H9 (cell line): ENCODE results near the gene CPAMD8. TPM values are rescaled to one million over a fixed set of nuclear protein-coding genes. Genes with fewer than 3 reads are reported as not detected.

Experiments used
- DNase-seq: peaks from one replicate; pipeline ENCODE4 v3.0.0-alpha.2; 2017
- H2AFZ ChIP-seq: one replicate; pipeline ENCODE4 v1.6.1; 2013; ENCODE audit warnings: mild to moderate bottlenecking, low read length, control low read depth, moderate library complexity
- H2AK5ac ChIP-seq: 2 replicates; pipeline ENCODE4 v1.6.1; 2013; ENCODE audit warnings: low read length, control low read depth, mixed read lengths; ENCODE audit not compliant: insufficient read length
- H2BK120ac ChIP-seq: one replicate; pipeline ENCODE4 v1.6.1; 2013; ENCODE audit warnings: low read depth, mild to moderate bottlenecking, low read length, control low read depth, inconsistent platforms; ENCODE audit not compliant: poor library complexity, severe bottlenecking
- H2BK12ac ChIP-seq: 2 replicates; pipeline ENCODE4 v1.6.1; 2013; ENCODE audit warnings: low read length, control low read depth, mixed read lengths, low read depth; ENCODE audit not compliant: insufficient read length
- H2BK15ac ChIP-seq: 2 replicates; pipeline ENCODE4 v1.6.1; 2013; ENCODE audit warnings: low read depth, low read length, control low read depth
- H2BK20ac ChIP-seq: one replicate; pipeline ENCODE4 v1.6.1; 2013; ENCODE audit warnings: low read depth, mild to moderate bottlenecking, low read length, control low read depth, inconsistent platforms; ENCODE audit not compliant: poor library complexity, severe bottlenecking
- H2BK5ac ChIP-seq: 2 replicates; pipeline ENCODE4 v1.6.1; 2013; ENCODE audit warnings: low read length, control low read depth, mixed read lengths; ENCODE audit not compliant: insufficient read length
- H3K14ac ChIP-seq: 2 replicates; pipeline ENCODE4 v1.6.1; 2013; ENCODE audit warnings: low read length, control low read depth; ENCODE audit not compliant: insufficient read depth
- H3K18ac ChIP-seq: 2 replicates; pipeline ENCODE4 v1.6.1; 2013; ENCODE audit warnings: low read depth, mild to moderate bottlenecking, mixed read lengths, low read length, control low read depth; ENCODE audit not compliant: insufficient read length
- H3K23ac ChIP-seq: 2 replicates; pipeline ENCODE4 v1.6.1; 2013; ENCODE audit warnings: low read length, control low read depth, mixed read lengths, low read depth; ENCODE audit not compliant: insufficient read length
- H3K23me2 ChIP-seq: 2 replicates; pipeline ENCODE4 v1.6.1; 2013; ENCODE audit warnings: low read depth, mild to moderate bottlenecking, mixed read lengths, low read length, control low read depth; ENCODE audit not compliant: insufficient read length, poor library complexity, severe bottlenecking
- H3K27ac ChIP-seq: 2 replicates; pipeline ENCODE4 v1.5.1; 2013; ENCODE audit warnings: low read length, control low read depth, mixed read lengths, low read depth; ENCODE audit not compliant: insufficient read length
- H3K27me3 ChIP-seq: 2 replicates; pipeline ENCODE4 v1.6.1; 2013; ENCODE audit warnings: low read length, control low read depth, inconsistent platforms; ENCODE audit not compliant: insufficient read depth
- H3K4ac ChIP-seq: 2 replicates; pipeline ENCODE4 v1.6.1; 2013; ENCODE audit warnings: low read depth, mild to moderate bottlenecking, control low read depth, inconsistent platforms, low read length, moderate library complexity
- H3K4me1 ChIP-seq: 2 replicates; pipeline ENCODE4 v1.6.1; 2013; ENCODE audit warnings: low read length, control low read depth, inconsistent platforms; ENCODE audit not compliant: insufficient read depth
- H3K4me2 ChIP-seq: 2 replicates; pipeline ENCODE4 v1.6.1; 2013; ENCODE audit warnings: low read length, control low read depth, mixed read lengths; ENCODE audit not compliant: insufficient read length, insufficient read depth
- H3K56ac ChIP-seq: 2 replicates; pipeline ENCODE4 v1.6.1; 2013; ENCODE audit warnings: low read depth, mild to moderate bottlenecking, mixed read lengths, low read length, control low read depth; ENCODE audit not compliant: insufficient read length
- H3K79me1 ChIP-seq: 2 replicates; pipeline ENCODE4 v1.6.1; 2013; ENCODE audit warnings: low read depth, mild to moderate bottlenecking, moderate library complexity, low read length, control low read depth, inconsistent platforms; ENCODE audit not compliant: insufficient read depth, poor library complexity, severe bottlenecking
- H3K79me2 ChIP-seq: 2 replicates; pipeline ENCODE4 v1.6.1; 2013; ENCODE audit warnings: low read length, control low read depth, inconsistent platforms; ENCODE audit not compliant: insufficient read depth
- H3K9ac ChIP-seq: 2 replicates; pipeline ENCODE4 v1.6.1; 2013; ENCODE audit warnings: low read length, control low read depth, mixed read lengths; ENCODE audit not compliant: insufficient read length; ENCODE audit errors: extremely low read depth
- H3K9me3 ChIP-seq: one replicate; pipeline ENCODE4 v1.6.1; 2013; ENCODE audit warnings: low read depth, low read length, inconsistent platforms; ENCODE audit not compliant: control insufficient read depth
- H3T11ph ChIP-seq: one replicate; pipeline ENCODE4 v1.6.1; 2013; ENCODE audit warnings: mild to moderate bottlenecking, low read length, control low read depth, inconsistent platforms
- H4K20me1 ChIP-seq: one replicate; pipeline ENCODE4 v1.6.1; 2013; ENCODE audit not compliant: control insufficient read depth, insufficient read length, insufficient read depth
- H4K5ac ChIP-seq: 2 replicates; pipeline ENCODE4 v1.6.1; 2013; ENCODE audit warnings: low read depth, mild to moderate bottlenecking, mixed read lengths, low read length, control low read depth; ENCODE audit not compliant: insufficient read length
- H4K8ac ChIP-seq: replicated peaks from 2 replicates; pipeline ENCODE4 v1.6.1; 2013; ENCODE audit warnings: low read length, control low read depth, mixed read lengths, low read depth; ENCODE audit not compliant: insufficient read length
- H4K91ac ChIP-seq: 2 replicates; pipeline ENCODE4 v1.6.1; 2013; ENCODE audit warnings: low read depth, mild to moderate bottlenecking, moderate library complexity, mixed read lengths, low read length, control low read depth; ENCODE audit not compliant: insufficient read length
- H3K27ac Mint-ChIP-seq, 3 experiments: 2 replicates in 2 of 3; 3 replicates in 1 of 3; pipeline ENCODE4 v1.8.0; 2020 to 2021; ENCODE audit warnings: mixed read lengths in 3 of 3, mild to moderate bottlenecking in 1 of 3, moderate library complexity in 1 of 3
- H3K27me3 Mint-ChIP-seq: 2 replicates; pipeline ENCODE4 v1.8.0; 2021; ENCODE audit warnings: low read depth, mild to moderate bottlenecking, moderate library complexity, mixed read lengths
- H3K36me3 Mint-ChIP-seq, 3 experiments: 2 replicates in 2 of 3; 3 replicates in 1 of 3; pipeline ENCODE4 v1.8.0; 2020 to 2021; ENCODE audit warnings: low read depth in 3 of 3, mixed read lengths in 3 of 3; ENCODE audit not compliant: insufficient read depth in 1 of 3
- H3K4me1 Mint-ChIP-seq, 2 experiments: 2 replicates each; pipeline ENCODE4 v1.8.0; 2020; ENCODE audit warnings: mixed read lengths in 2 of 2
- H3K4me3 Mint-ChIP-seq, 2 experiments: 2 replicates in 1 of 2; 3 replicates in 1 of 2; pipeline ENCODE4 v1.8.0; 2020 to 2021; ENCODE audit warnings: mild to moderate bottlenecking in 2 of 2, mixed read lengths in 2 of 2, moderate library complexity in 1 of 2
- H3K9me3 Mint-ChIP-seq, 2 experiments: 2 replicates in 1 of 2; 3 replicates in 1 of 2; pipeline ENCODE4 v1.8.0; 2020; ENCODE audit warnings: mild to moderate bottlenecking in 2 of 2, mixed read lengths in 2 of 2, moderate library complexity in 1 of 2
- CTCF ChIP-seq: fragments of 200-600 bp; sonication (generic); conservative IDR thresholded peaks from 3 replicates; pipeline ENCODE4 v1.8.0; 2021; ENCODE audit warnings: antibody characterized with exemption, mild to moderate bottlenecking
- WGBS: extraction: QIAGEN DNeasy Blood & Tissue Kit; methylation state at CpG from one replicate; pipeline ENCODE4 v1.1.7; 2013; ENCODE audit warnings: missing lambda C conversion rate, low lambda C conversion rate, mixed read lengths; ENCODE audit not compliant: insufficient read length; ENCODE audit errors: extremely low coverage; 5-methylcytosine and 5-hydroxymethylcytosine counted together
- total RNA-seq: library from RNA; stranded (reverse); gene quantifications from 2 replicates; pipeline ENCODE4 v1.2.1, GENCODE V29; 2021

CPAMD8 gene
- total RNA-seq, 1 experiment from 2014 or later = 12.0 TPM

- no peak overlapping the region for H3K56ac ChIP-seq
- WGBS = no CpG with 5 or more reads among the region's 8 CpGs
- no peak overlapping the region for H3K9ac ChIP-seq
- H3K27ac ChIP-seq = no peak overlapping the region
- no peak overlapping the region for H4K91ac ChIP-seq
- no peak overlapping the region for H3K4ac ChIP-seq
- H3K79me1 ChIP-seq = no peaks in the 10 kb centered on the region
- H4K20me1 ChIP-seq = no peaks in the 10 kb centered on the region
- H3K23ac ChIP-seq = no peak overlapping the region
- H4K5ac ChIP-seq = no peak overlapping the region
- H3K4me1 ChIP-seq = no peaks in the 10 kb centered on the region
- H2BK20ac ChIP-seq = no peak overlapping the region
- no peaks in the 10 kb centered on the region for H3K79me2 ChIP-seq
- no peaks in the 10 kb centered on the region for H3K27me3 ChIP-seq
- H2BK120ac ChIP-seq = no peak overlapping the region
- no peak overlapping the region for H2BK15ac ChIP-seq
- Mint-ChIP-seq H3K4me1 (peaks cover 8 to 14% of the 10 kb centered on the region in 2 experiments; a peak in 3 of 4 replicates), H3K36me3 (peaks cover 28 to 80% (median 57%) of the 10 kb centered on the region in 3 experiments), H3K27ac (0 out of 7 replicates have a peak overlapping the region, but pooled peaks of 1 of the 3 experiments have one; percentile 44), H3K27me3 (no peaks in the 10 kb centered on the region), H3K9me3 (no peaks in the 10 kb centered on the region), H3K4me3 (no peak overlapping the region; a peak in 1 of 5 replicates)
- H2BK5ac ChIP-seq = no peak overlapping the region
- no peak overlapping the region for H3K18ac ChIP-seq
- peaks cover under 1% of the 10 kb centered on the region for H3K9me3 ChIP-seq
- no peak overlapping the region for H3T11ph ChIP-seq
- peak; percentile 75 for TF ChIP-seq CTCF
- H2BK12ac ChIP-seq = no peak overlapping the region
- H4K8ac ChIP-seq = no peak overlapping the region
- H2AK5ac ChIP-seq = no peak overlapping the region
- H2AFZ ChIP-seq = no peak overlapping the region
- no peak overlapping the region for H3K14ac ChIP-seq
- peak; percentile 58 for DNase-seq
- H3K4me2 ChIP-seq = no peak overlapping the region
- H3K23me2 ChIP-seq = no peaks in the 10 kb centered on the region
Measured at GRCh38 chr19:17052439-17052838, 25.8 kb upstream of the CPAMD8 start.
